NCI-H187 (cell line): ENCODE data around the gene ADARB2.

Experiments used
- DNase-seq, 2 experiments: peaks; one replicate each; lab custom pipeline; 2025; lab: John Stamatoyannopoulos, UW

ADARB2 gene

GRCh38 chr10:1613511-1613910, 123.8 kb downstream of the ADARB2 start:
- DNase-seq: no peak

- no peak for DNase-seq
Observed at GRCh38 chr10:1612908-1613307, 124.4 kb downstream of the ADARB2 start.

GRCh38 chr10:1611936-1612550, 125.3 kb downstream of the ADARB2 start:
- no peak for DNase-seq

- DNase-seq: no peak
Observed at GRCh38 chr10:1610986-1611770, 126.1 kb downstream of the ADARB2 start.

GRCh38 chr10:1609648-1609970, 127.7 kb downstream of the ADARB2 start:
- DNase-seq: peak in 1 of 2 experiments; percentile 47

- DNase-seq: no peak
Observed at GRCh38 chr10:1608851-1609647, 128.3 kb downstream of the ADARB2 start.

GRCh38 chr10:1608408-1608807, 128.9 kb downstream of the ADARB2 start:
- no peak for DNase-seq

- DNase-seq: no peak
Observed at GRCh38 chr10:1607466-1607865, 129.9 kb downstream of the ADARB2 start.

- no peak for DNase-seq
Observed at GRCh38 chr10:1605999-1606940, 131.1 kb downstream of the ADARB2 start.

- DNase-seq: no peak
Observed at GRCh38 chr10:1605121-1605520, 132.2 kb downstream of the ADARB2 start.

- DNase-seq: no peak
Observed at GRCh38 chr10:1604246-1604645, 133.1 kb downstream of the ADARB2 start.

- no peak for DNase-seq
Observed at GRCh38 chr10:1603181-1603580, 134.1 kb downstream of the ADARB2 start.

GRCh38 chr10:1602037-1602484, 135.3 kb downstream of the ADARB2 start:
- no peak for DNase-seq

- DNase-seq: no peak
Observed at GRCh38 chr10:1601406-1601805, 135.9 kb downstream of the ADARB2 start.

- peak; percentile 10 to 37 for DNase-seq
Observed at GRCh38 chr10:1600861-1601260, 136.5 kb downstream of the ADARB2 start.

GRCh38 chr10:1598393-1599153, 138.8 kb downstream of the ADARB2 start:
- no peak for DNase-seq

GRCh38 chr10:1597370-1598146, 139.8 kb downstream of the ADARB2 start:
- DNase-seq: no peak

- no peak for DNase-seq
Observed at GRCh38 chr10:1596482-1597099, 140.7 kb downstream of the ADARB2 start.

GRCh38 chr10:1595726-1596125, 141.6 kb downstream of the ADARB2 start:
- no peak for DNase-seq

GRCh38 chr10:1595242-1595600, 142.1 kb downstream of the ADARB2 start:
- DNase-seq: no peak
